Mucosa of descending colon (tissue), 3 donors: ENCODE results near the gene PRR14. TPM values are rescaled to one million over a fixed set of nuclear protein-coding genes. Genes with fewer than 3 reads are reported as not detected.

ENCODE experiments used
- ATAC-seq: fragments of 200-7000 bp; cut with Tn5 transposase; one replicate; pipeline ENCODE4 v1.9.1; 2020; ENCODE audit warnings: mild to moderate bottlenecking, moderate library complexity
- DNase-seq, 3 donors: peaks; one replicate each; pipeline ENCODE4 v3.0.0-alpha.2; 2020
- H3K36me3 ChIP-seq: fragments of 200-600 bp; one replicate; pipeline ENCODE4 v1.8.0; 2021; ENCODE audit warnings: low read depth, mild to moderate bottlenecking
- H3K4me1 ChIP-seq: fragments of 200-600 bp; one replicate; pipeline ENCODE4 v1.8.0; 2021; ENCODE audit warnings: low read depth, mild to moderate bottlenecking
- H3K4me3 ChIP-seq: fragments of 200-600 bp; one replicate; pipeline ENCODE4 v1.8.0; 2021; ENCODE audit warnings: mild to moderate bottlenecking
- H3K9me3 ChIP-seq: fragments of 200-600 bp; one replicate; pipeline ENCODE4 v1.8.0; 2021; ENCODE audit warnings: mild to moderate bottlenecking
- intact Hi-C, 2 donors: fragments of 100-400 bp; cut with DNase I in 1 of 2; cut with micrococcal nuclease in 1 of 2; formaldehyde crosslinking; loops; one replicate each; pipeline versions ENCODE4 v1.11.0 to v1.11.1; 2022; cut with DNase I, micrococcal nuclease
- total RNA-seq, 3 donors: library from RNA; stranded (reverse); fragmentation: NEBNext Ultra II Directional in 2 of 3; extraction: Animal tissue kit (Norgen Biotek cat#: 25700) in 2 of 3; gene quantifications; one replicate each; pipeline versions ENCODE4 v1.2.1 to v1.2.4, GENCODE V29; 2021 to 2023
- TF ChIP-seq, protein P1 (sequence below): fragments of 200-600 bp; IDR thresholded peaks from one replicate; pipeline ENCODE4 v1.8.0; 2022; ENCODE audit warnings: antibody characterized with exemption, mild to moderate bottlenecking
- donor health status: DM: no; HTN: no; CAD: no; lungs with moderate emphysema.
- donor health status: DM: no; HTN: no; CAD: no.
- donor health status: DM: no; HTN: yes; CAD: no.

Gene PRR14
- total RNA-seq, 3 donors from 2014 or later, result 42.1 to 65.6 (median 45.6) TPM

DNA sequence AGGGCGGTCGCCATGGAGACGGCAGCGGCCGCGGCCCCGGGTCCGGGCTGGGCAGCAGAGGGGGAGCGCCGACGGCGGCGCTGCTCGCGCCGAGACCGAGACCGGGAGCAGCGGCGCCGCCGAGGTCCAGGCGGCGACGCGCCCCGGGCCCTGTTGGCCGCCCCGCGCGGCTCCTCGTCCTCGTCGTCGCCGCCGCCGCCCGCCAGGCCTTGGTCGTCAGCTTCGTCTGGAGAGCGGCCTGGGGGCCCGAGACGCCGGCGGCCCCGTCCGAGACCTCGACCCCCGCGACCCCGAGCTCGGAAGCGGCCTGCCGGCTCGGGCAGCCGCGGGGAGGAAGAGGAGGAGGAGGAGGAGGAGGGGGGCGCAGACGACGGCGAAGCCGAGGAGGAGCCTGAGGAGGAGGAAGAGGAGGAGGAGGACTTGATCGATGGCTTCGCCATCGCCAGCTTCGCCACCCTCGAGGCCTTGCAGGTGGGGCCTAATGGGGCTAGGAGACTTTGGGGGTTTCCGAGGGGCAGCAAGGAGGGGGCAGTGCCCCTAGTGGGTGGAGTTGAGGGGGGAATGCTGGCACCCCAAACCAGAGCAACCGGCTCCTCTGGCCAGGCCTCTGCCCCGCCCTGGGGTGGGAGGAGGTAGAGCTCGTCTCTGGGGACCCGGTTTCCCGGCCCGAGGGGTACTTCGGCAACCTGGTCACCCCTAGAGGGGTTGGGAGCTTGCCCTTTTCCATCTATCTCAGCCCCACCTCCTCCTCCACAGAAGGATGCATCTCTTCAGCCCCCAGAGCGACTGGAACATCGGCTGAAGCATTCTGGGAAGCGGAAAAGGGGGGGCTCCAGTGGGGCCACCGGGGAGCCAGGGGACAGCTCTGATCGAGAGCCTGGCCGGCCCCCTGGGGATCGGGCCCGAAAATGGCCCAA is 9.0 kb downstream of the PRR14 start:
- intact Hi-C loops, result no loop called here
- peak overlapping the region; percentile 84 for H3K4me3 ChIP-seq
- TF ChIP-seq, protein P1, sequence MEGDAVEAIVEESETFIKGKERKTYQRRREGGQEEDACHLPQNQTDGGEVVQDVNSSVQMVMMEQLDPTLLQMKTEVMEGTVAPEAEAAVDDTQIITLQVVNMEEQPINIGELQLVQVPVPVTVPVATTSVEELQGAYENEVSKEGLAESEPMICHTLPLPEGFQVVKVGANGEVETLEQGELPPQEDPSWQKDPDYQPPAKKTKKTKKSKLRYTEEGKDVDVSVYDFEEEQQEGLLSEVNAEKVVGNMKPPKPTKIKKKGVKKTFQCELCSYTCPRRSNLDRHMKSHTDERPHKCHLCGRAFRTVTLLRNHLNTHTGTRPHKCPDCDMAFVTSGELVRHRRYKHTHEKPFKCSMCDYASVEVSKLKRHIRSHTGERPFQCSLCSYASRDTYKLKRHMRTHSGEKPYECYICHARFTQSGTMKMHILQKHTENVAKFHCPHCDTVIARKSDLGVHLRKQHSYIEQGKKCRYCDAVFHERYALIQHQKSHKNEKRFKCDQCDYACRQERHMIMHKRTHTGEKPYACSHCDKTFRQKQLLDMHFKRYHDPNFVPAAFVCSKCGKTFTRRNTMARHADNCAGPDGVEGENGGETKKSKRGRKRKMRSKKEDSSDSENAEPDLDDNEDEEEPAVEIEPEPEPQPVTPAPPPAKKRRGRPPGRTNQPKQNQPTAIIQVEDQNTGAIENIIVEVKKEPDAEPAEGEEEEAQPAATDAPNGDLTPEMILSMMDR, result no peak
- H3K4me1 ChIP-seq, result peaks cover 35% of the 10 kb centered on the region
- peaks cover 8% of the 10 kb centered on the region for H3K36me3 ChIP-seq
- ATAC-seq (no peak), DNase-seq (peak; percentile 49 to 80 (median 73))
- H3K9me3 ChIP-seq, result no peaks in the 10 kb centered on the region

DNA sequence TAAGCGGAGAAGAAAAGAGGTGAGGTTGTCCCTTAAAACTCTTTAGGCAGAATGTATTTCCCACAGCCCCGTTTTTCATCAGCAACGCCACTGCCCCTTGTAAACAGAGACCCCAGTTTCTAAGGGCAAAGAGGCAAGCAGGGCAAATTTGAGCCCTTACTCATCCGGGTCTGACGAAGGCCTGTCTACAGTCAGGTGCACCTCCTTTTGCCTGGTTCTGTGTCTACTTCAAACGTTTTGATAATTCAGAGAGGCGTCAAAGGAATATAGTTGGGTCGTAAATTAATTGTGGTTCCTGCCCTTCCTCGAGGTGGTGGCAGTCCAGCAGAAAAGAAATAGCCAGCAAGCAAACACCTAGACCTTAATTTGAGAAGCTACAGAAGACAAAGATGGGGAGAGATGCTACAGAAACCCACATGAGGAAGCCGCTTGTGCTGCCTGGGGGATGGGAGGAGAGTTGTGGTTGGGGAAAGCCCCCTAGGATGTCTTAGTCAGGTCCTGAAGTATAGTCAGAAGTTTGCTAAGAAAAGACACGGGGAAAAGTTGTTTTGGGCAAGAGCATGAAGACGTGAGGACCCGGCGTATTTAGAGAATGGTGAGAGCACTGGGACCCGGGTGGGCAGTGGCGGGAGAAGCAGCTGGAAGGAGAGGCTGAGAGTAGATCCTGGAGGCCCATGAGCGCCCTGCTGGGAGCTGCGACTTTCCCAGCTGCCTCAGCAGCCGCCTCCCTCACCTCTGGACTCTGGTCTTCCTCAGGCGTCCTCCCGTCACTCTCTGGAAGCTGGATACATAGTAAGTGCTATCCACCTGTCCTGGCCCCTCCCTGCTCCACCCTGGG is 9.9 kb downstream of the PRR14 start:
- DNase-seq, result peak; percentile 82 to 88 (median 82)

DNA sequence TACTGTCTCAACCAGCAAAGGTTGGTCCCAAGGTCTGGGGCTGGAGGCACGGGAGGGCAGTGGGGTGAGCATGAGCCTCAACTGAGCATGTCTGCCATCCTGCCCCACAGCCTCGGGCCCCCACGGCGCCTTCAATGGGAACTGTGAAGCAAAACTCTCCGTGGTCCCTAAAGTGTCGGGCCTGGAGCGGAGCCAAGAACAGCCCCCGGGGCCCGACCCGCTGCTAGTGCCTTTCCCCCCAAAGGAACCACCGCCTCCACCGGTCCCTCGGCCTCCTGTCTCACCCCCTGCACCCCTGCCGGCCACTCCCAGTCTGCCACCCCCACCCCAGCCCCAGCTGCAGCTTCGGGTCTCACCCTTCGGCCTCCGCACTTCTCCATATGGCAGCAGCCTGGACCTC is 11.7 kb downstream of the PRR14 start:
- ATAC-seq (no peak), DNase-seq (peak in 2 of 3 donors; percentile 43 to 61)
- no peak overlapping the region for H3K4me3 ChIP-seq
- intact Hi-C loops, result no loop called here
- H3K4me1 ChIP-seq, result peaks cover 25% of the 10 kb centered on the region
- H3K36me3 ChIP-seq, result peaks cover 6% of the 10 kb centered on the region
- TF ChIP-seq, protein P1, result no peak
- H3K9me3 ChIP-seq, result no peaks in the 10 kb centered on the region

More for the DNA sequence above, 9.9 kb downstream of the PRR14 start:
- Histone ChIP-seq H3K4me3 (no peak overlapping the region), H3K9me3 (no peaks in the 10 kb centered on the region), H3K36me3 (peaks cover 4% of the 10 kb centered on the region), H3K4me1 (peaks cover 35% of the 10 kb centered on the region)
- TF ChIP-seq, protein P1, result no peak
- intact Hi-C loops, result no loop called here
- peak; percentile 17 for ATAC-seq

DNA sequence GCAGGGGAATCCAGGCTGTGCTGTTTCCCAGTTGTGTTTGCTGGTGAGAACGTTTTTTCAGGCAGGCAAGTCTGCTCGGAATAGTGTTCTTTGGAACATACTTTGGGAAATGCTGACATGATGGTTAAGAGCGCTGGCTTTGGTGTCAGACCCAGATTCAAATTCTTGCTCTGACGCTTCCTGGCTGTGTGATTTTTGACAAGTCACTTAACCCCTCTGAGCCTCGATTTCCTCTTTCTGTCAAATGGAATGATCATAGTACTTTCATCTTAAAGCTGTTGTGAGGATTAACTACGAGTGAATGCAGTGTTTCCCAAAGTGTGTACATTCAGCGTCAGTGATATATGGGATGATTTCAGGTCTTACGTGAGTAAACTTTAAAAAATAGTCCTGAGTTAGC is 12.3 kb downstream of the PRR14 start:
- H3K9me3 ChIP-seq, result no peaks in the 10 kb centered on the region
- H3K36me3 ChIP-seq, result peaks cover 4% of the 10 kb centered on the region
- intact Hi-C loops, result no loop called here
- no peak overlapping the region for H3K4me3 ChIP-seq
- DNase-seq, result no peak
- no peak for ATAC-seq
- TF ChIP-seq, protein P1, result no peak
- peaks cover 23% of the 10 kb centered on the region for H3K4me1 ChIP-seq

DNA sequence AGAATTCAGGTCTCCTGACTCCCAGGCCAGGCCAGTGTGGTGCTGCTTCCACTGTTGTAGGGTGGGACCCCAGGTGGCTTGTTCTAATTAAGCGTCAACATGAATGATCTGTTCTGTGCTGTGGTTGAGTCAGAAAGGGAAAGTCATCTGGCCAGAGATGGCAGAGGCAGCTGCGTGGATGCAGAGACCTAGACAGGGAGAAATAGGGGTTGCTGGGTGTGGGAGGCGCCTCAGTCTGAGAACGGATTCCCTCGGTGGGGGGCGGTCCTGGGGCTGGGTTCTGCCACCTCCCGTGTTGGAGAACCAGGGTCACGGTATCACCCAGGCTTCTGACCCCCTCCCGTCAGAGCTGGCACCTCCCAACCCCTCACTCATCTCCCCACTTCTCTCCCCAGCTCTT is 13.1 kb downstream of the PRR14 start:
- intact Hi-C loops, result no loop called here
- H3K9me3 ChIP-seq, result no peaks in the 10 kb centered on the region
- TF ChIP-seq, protein P1, result no peak
- ATAC-seq, result no peak
- H3K4me1 ChIP-seq, result peaks cover 21% of the 10 kb centered on the region
- H3K36me3 ChIP-seq, result peaks cover 3% of the 10 kb centered on the region
- H3K4me3 ChIP-seq, result no peak overlapping the region
- DNase-seq, result peak in 1 of 3 donors; percentile 28
